ENCODE results near the gene TVP23C. TPM values are rescaled to one million over a fixed set of nuclear protein-coding genes. Genes with fewer than 3 reads are reported as not detected.

Gene TVP23C
- total and polyA plus RNA-seq, 9 of the 15 experiments (the other 6 are each of a cell fraction or from before 2014, with no cell fraction given), result 5.7 to 16.8 (median 8.2) TPM

DNA sequence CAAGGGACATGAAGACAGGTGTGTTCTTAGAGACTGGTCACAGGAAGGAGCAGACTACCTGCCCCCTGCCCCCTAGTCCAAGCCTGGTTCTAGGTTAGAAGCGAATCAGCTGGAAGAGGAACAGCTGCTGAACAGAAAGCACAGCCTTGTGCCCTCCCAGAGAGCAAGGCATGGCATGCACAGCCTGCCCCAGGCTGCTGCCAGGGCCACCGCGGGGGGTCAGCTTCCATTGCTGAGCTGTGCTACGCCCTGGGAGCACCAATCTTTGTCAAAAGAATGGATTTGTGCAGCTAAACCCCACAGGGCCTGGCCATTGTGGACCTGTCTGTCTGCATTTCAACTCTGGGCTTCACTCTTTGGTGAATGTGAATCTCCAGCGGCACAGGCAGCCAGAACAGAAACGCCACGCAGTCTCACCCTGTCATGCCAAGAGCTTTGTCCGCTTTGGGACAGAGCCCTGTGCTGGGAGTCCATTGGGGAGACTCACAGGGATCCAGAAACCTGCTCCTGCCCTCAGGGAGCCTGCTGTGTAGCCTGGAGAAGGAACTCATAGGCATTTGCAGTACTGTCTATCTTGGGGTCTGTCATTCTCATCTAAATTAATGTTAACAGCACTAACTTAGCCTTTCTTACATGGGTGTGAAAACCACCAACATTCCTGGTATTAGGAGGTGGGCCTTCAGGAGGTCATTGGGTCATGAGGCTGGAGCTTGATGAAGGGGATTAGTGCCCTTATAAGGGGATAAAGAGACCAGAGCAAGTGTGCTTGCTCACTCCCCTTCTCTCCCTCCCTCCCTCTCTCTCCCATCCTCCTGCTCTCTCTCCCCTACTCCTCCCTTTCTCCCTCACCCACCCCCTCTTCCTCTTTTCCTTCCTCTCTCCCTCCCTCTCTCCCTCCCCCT is 70.2 kb downstream of the TVP23C start:
- in situ Hi-C loops (cut with MboI) (no loop called here), intact Hi-C loops (cut with micrococcal nuclease) (loop anchor here (10.0 kb wide), 2 partner anchors 48 to 258 kb away; no protein-coding TSS in a partner anchor)
- no peaks in the 10 kb centered on the region for H3K9me3 ChIP-seq (replicated peaks; ENCODE audit: control insufficient read depth, insufficient read depth, low read depth, low read length)
- peaks cover 17 to 38% of the 10 kb centered on the region in 2 experiments for H3K4me1 ChIP-seq (replicated peaks in 1 of 2; ENCODE audit: control insufficient read depth in 2 of 2, insufficient read depth in 2 of 2, low read length in 2 of 2)
- peak overlapping the region in 1 of 2 experiments; percentile 58; a peak in 1 of 4 replicates for H3K9ac ChIP-seq (ENCODE audit: insufficient read depth in 1 of 2, low read depth in 2 of 2, low read length in 2 of 2)
- FAIRE-seq, result no peak
- WGBS (ENCODE audit: insufficient coverage, low coverage, missing lambda C conversion rate), result 93% methylated on average over 8 of the region's 8 CpGs
- ChIA-PET POLR2A (no interaction called here), CTCF (ENCODE audit: low intra/inter-chr PET ratio) (no interaction called here)
- no peaks in the 10 kb centered on the region for H3K9me1 ChIP-seq (ENCODE audit: control insufficient read depth, insufficient read depth, low read length)
- no peak overlapping the region for H3K4me2 ChIP-seq (ENCODE audit: insufficient read depth, low read length)
- H4K20me1 ChIP-seq (replicated peaks; ENCODE audit: control insufficient read depth, insufficient read depth, low read length), result no peaks in the 10 kb centered on the region
- no peaks in the 10 kb centered on the region for H3K79me2 ChIP-seq (ENCODE audit: control insufficient read depth, insufficient read depth, low read length)
- no peaks in the 10 kb centered on the region for H3K27me3 ChIP-seq (ENCODE audit: control insufficient read depth in 2 of 2, insufficient read depth in 2 of 2, low read length in 2 of 2)
- no TSS peak for BruUV-seq (replicated peaks)
- no peak for ATAC-seq
- no peak overlapping the region for H2AFZ ChIP-seq (ENCODE audit: low read depth, low read length)
- peak in 1 of 4 experiments; percentile 23 for DNase-seq (ENCODE audit: extremely low read depth in 1 of 4, low spot score in 3 of 4)
- H3K4me3 ChIP-seq, result no peak overlapping the region
- no peaks in the 10 kb centered on the region for H3K36me3 ChIP-seq (ENCODE audit: control insufficient read depth, insufficient read depth, low read length)
- H3K27ac ChIP-seq (ENCODE audit: extremely low read depth, low read depth, low read length), result no peak overlapping the region; the same call in 2 of the 3 replicates
- TF ChIP-seq SRF (CRISPR knock-in tag; IDR thresholded peaks at IDR 0.05) (peak; percentile 56 to 93; a peak in 2 of 4 replicates), HOXB6 (CRISPR knock-in tag; IDR thresholded peaks at IDR 0.05; ENCODE audit: borderline replicate concordance) (no peak), RCOR1 (IDR thresholded peaks at IDR 0.05; ENCODE audit: borderline replicate concordance in 1 of 2, low read depth in 2 of 2, low read length in 2 of 2) (no peak), CBX5 (IDR thresholded peaks at IDR 0.05; ENCODE audit: borderline replicate concordance, low read depth) (no peak), TAL1 (IDR thresholded peaks at IDR 0.05) (no peak), ZNF830 (CRISPR knock-in tag; IDR thresholded peaks at IDR 0.05) (no peak), TAF15 (IDR thresholded peaks at IDR 0.05; ENCODE audit: low read depth, low read length) (no peak), SPI1 (IDR thresholded peaks at IDR 0.05; ENCODE audit: borderline replicate concordance, low read depth, low read length) (peak; percentile 62; the same call in 1 of the 2 replicates), ELF4 (CRISPR knock-in tag; IDR thresholded peaks at IDR 0.05) (no peak), NR2C2 (CRISPR knock-in tag; IDR thresholded peaks at IDR 0.05) (no peak), NR2C2 (tag; IDR thresholded peaks at IDR 0.05) (peak; percentile 40; the same call in 1 of the 2 replicates), ZNF143 (CRISPR knock-in tag; IDR thresholded peaks at IDR 0.05) (no peak), ZZZ3 (IDR thresholded peaks at IDR 0.05) (no peak)
- TF ChIP-seq, protein P1, sequence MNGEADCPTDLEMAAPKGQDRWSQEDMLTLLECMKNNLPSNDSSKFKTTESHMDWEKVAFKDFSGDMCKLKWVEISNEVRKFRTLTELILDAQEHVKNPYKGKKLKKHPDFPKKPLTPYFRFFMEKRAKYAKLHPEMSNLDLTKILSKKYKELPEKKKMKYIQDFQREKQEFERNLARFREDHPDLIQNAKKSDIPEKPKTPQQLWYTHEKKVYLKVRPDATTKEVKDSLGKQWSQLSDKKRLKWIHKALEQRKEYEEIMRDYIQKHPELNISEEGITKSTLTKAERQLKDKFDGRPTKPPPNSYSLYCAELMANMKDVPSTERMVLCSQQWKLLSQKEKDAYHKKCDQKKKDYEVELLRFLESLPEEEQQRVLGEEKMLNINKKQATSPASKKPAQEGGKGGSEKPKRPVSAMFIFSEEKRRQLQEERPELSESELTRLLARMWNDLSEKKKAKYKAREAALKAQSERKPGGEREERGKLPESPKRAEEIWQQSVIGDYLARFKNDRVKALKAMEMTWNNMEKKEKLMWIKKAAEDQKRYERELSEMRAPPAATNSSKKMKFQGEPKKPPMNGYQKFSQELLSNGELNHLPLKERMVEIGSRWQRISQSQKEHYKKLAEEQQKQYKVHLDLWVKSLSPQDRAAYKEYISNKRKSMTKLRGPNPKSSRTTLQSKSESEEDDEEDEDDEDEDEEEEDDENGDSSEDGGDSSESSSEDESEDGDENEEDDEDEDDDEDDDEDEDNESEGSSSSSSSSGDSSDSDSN (IDR thresholded peaks at IDR 0.05; ENCODE audit: borderline replicate concordance in 1 of 2, low read depth in 2 of 2, low read length in 2 of 2), result no peak
- TF ChIP-seq, protein P2, sequence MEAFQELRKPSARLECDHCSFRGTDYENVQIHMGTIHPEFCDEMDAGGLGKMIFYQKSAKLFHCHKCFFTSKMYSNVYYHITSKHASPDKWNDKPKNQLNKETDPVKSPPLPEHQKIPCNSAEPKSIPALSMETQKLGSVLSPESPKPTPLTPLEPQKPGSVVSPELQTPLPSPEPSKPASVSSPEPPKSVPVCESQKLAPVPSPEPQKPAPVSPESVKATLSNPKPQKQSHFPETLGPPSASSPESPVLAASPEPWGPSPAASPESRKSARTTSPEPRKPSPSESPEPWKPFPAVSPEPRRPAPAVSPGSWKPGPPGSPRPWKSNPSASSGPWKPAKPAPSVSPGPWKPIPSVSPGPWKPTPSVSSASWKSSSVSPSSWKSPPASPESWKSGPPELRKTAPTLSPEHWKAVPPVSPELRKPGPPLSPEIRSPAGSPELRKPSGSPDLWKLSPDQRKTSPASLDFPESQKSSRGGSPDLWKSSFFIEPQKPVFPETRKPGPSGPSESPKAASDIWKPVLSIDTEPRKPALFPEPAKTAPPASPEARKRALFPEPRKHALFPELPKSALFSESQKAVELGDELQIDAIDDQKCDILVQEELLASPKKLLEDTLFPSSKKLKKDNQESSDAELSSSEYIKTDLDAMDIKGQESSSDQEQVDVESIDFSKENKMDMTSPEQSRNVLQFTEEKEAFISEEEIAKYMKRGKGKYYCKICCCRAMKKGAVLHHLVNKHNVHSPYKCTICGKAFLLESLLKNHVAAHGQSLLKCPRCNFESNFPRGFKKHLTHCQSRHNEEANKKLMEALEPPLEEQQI (IDR thresholded peaks at IDR 0.05), result no peak
- TF ChIP-seq, protein P3, sequence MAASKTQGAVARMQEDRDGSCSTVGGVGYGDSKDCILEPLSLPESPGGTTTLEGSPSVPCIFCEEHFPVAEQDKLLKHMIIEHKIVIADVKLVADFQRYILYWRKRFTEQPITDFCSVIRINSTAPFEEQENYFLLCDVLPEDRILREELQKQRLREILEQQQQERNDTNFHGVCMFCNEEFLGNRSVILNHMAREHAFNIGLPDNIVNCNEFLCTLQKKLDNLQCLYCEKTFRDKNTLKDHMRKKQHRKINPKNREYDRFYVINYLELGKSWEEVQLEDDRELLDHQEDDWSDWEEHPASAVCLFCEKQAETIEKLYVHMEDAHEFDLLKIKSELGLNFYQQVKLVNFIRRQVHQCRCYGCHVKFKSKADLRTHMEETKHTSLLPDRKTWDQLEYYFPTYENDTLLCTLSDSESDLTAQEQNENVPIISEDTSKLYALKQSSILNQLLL (CRISPR knock-in tag; IDR thresholded peaks at IDR 0.05; ENCODE audit: borderline replicate concordance), result no peak

All from K562 (cell line).